ENCODE measurements around the gene SH2D3C.
"Not testable (repeated sequence)": the region's sequence is repeated elsewhere in the genome, so short reads cannot be mapped to it uniquely, and the experiment has no call there.

Gene SH2D3C

DNA sequence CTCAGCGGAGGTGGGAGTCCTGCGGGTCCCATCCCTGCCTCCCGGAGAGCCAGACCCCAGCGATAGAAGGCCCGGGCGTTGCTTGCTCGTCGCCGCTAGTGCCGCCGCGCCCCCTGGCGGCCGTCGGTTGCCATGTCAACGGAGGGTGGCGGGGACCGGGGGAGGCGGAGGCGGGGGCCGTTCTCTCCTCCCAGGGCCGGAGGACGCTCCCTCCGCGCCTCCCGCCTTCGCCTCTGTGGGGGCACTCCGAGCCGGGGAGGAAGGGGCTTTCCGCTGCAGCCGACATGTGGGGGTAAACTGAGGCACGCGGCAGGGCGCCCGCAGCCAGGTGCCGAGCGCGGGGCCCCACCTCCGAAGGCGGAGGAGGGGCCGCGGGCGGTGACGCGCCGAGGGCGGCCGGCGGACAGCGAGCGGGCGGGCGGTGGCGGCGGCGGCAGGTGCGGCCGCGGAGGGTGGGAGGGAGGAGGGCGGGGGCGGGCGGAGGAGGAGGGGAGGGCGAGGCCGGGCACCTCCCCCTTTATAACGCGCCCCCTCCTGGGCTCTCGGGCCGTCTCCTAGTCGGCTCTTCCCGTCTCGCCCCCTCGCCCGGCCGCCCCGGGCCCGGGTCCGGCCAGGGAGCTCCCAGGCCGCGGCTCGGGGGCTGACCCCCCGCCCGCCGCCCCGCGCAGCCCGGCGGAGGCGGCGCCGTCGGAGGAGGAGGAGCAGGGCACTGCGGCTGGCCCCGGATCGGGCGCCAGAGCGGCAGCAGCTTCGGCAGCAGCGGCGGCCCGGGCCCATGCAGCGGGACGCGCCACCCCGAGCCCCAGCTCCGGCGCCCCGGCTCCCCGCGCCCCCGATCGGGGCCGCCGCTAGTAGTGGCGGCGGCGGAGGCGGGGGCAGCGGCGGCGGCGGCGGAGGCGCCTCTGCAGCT, 6.8 kb upstream of the SH2D3C start:
- DNase-seq, result peak; percentile 93

GRCh38 chr9:127783111-127784008, 4.9 kb upstream of the SH2D3C start:
- DNase-seq, result no peak

DNA sequence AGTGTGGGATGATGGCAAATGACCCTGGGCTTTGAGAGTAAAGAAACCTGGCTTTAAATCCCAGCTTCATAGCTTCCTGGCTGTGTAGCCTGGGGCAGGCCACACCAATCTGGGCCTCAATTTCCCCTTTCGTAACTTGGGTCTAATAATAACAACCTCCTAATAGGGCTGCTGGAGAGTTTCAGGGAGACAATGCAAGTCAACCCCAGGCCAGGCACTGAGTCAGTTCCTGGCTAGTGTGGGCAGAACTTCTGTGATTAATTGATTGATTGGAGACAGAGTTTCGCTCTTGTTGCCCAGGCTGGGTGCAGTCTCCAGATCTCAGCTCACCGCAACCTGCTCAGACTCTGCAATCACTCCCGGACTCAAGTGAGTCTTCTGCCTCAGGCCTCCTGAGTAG, 3.3 kb upstream of the SH2D3C start:
- DNase-seq, result no peak

GRCh38 chr9:127780909-127781308, 2.4 kb upstream of the SH2D3C start:
- DNase-seq, result not testable (repeated sequence)

DNA sequence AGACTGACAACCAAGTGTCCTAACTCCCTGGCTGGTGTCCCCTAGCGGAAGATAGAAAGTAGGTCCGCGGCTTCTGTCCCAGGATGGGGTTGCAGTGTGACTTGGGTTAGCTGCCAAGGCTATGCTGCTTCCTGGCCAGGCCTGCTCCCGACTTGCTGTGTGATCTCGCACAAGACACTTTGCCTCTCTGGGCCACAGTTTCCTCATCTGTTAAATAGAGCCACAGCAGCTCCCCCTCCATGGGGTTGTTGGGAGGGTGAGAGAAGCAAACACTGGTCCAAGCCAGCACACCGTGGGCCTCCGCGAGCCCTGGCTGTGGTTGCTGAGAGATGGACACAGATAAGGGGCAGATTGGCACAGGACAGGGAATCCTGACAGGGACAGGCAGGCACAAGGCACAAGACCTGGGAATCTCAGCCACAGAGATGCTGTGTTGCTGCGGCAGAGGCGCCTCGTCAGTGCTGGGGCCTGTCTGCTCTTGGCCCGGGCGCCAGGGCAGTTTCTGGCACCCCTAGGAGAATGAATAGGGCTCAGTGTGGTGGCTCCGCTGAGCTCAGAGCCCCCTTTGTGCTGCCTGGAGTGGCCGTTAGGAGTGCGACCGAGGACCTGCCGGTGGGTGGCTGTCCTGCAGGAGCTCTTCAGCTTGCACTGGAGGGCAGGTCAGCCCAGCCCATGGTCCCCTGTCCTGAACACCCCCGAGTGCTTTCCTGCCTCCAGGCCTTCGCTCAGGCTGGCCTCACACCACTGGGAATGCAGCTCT, 1.8 kb upstream of the SH2D3C start:
- no peak for DNase-seq

- no peak for DNase-seq
Observed at GRCh38 chr9:127779136-127779981, 893 bp upstream of the SH2D3C start.

DNA sequence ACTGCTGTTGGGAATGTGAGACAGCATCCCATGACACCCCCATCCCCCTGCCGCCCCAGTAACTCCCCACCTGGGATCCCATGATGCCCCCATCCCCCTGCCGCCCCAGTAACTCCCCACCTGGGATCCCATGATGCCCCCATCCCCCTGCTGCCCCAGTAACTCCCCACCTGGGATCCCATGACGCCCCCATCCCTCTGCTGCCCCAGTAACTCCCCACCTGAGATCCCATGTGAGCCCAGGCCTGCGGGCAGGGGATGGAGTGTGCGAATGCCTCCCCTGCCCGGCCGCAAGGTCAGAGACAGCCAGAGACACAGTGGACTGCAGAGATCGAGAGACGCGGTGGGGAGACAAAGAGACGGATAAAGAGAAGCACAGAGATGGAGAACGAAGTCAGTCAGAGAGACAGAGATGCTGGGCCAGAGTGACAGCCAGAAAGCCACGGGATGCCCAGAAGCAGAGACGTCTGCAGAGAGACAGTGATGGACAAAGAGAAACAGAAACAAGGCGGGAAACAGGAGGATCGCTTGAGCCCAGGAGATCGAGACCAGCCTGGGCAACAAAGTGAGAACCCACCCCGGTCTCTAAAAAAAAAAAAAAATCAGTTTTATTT, 992 bp downstream of the SH2D3C start:
- DNase-seq, result no peak

GRCh38 chr9:127776924-127777289, 1.6 kb downstream of the SH2D3C start:
- no peak for DNase-seq

DNA sequence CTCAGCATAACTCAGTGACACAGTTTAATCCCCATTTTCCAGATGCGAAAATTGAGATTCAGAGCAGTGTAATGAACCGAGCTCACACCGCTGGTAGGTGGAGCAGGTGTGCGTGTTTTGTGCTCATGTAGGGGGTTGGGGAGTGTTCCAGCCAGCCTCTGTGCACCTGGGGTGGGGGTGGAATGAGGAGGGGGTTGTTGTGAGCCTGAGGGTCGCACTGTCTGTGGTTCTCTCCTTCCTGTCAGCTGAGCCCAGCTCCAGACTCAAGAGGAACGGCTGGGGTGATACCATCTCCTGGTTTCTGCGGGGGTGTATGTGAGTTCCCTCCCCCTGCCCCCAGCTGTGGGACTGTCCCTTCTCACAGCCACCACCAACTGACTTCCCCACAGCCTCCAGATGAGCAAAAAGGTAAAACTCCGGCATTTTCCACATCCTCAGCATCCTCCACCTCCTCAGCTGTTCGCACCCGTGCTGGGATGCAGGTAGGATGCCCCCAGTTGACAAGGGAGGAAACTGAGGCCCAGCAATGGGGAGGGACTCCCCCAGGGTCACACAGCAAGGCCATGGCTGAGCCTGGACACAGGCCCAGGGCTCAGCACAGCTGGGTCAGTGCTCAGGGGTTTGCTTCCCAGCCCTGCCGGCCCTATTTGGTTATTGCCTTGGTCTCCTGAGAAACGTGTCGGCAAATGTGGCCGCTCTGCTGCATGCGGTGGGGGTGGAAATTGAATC, 2.1 kb downstream of the SH2D3C start:
- no peak for DNase-seq

- no peak for DNase-seq
Observed at GRCh38 chr9:127773981-127774380, 4.5 kb downstream of the SH2D3C start.

GRCh38 chr9:127773272-127773671, 5.2 kb downstream of the SH2D3C start:
- DNase-seq, result no peak

DNA sequence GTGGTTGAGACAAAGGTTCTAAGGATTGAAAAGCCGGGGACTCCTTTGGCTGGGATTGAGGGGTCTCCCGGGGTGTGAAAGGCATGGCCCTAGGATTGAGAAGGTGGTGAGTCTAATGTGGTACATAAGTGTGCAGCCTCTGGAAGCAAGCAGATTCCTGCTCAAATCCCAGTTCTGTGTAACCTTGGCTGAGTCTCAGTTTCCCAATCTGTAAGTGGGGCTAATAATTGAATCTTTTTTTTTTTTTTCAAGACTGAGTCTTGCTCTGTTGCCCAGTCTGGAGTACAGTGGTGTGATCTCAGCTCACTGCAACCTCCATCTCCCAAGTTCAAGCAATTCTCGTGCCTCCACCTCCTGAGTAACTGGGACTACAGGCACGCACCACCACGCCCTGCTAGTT, 5.9 kb downstream of the SH2D3C start:
- no peak for DNase-seq

- DNase-seq, result no peak
Observed at GRCh38 chr9:127771570-127772189, 6.8 kb downstream of the SH2D3C start.

GRCh38 chr9:127770905-127771569, 7.4 kb downstream of the SH2D3C start:
- DNase-seq, result peak; percentile 99

- DNase-seq, result no peak
Observed at GRCh38 chr9:127770583-127770904, 7.9 kb downstream of the SH2D3C start.

DNA sequence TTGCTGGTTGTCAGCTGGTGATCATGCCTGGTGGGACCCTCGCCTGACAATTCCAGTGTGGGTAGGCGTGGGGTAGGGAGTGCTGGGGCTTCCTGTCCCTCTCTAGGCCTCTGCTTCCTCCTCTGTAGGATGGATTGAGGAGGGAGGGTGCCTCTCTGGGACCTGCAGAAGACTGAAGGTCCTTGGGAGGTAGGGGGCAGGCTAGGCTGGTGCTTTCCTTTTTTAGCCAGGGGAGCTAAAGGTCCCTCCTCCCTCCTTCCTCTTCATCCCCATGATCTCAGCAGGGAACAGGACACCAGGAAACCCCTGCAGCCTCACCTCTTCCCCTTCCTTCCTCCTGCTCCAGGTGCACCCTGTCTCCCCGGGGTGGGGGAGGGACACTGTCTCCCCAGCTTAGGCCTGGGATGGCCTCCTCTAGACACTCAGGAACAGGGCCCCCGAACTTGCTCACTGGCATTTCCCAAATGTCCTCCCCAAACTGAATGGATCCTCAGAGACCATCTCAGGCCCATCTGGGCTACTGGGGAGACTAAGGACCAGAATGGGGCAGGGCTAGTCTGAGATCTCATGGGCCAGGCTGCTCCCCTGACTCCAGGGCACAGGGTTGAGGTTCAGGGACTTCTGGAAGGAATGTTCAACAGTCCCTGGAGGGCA, 8.4 kb downstream of the SH2D3C start:
- no peak for DNase-seq

DNA sequence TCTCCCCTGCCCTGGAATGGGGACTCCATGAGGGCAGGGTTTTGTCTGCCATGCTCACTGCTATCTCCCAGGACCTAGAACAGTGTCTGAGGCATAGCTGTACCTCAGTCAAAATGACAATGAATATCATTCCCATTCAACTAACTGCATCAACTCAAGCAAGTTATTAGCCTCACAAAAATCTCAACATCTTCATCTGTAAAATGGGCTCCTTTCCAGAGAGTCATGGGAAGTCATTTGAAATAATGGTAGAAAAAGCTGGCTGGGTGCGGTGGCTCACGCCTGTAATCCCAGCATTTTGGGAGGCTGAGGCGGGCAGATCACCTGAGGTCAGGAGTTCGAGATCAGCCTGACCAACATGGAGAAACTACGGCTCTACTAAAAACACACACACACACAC, 9.4 kb downstream of the SH2D3C start:
- DNase-seq, result no peak

DNA sequence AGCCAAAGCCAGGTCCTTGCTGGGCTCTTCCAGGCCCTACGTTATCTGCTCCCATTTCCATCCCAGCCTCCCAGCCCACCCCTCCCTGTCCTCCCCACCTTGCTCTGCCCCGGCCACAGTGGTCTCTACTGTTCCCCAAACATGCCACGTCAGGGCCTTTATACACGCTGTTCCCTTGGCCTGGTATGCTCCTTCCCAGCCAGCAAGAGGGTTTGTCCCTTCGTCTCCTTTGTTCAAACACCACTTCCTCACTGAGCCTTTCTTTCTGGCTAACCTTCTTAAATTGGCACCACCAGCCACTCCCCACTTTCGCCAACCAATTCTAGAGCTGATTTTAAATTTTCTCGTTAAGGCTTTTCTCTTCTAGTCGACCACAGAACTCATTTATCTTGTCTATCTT, 9.8 kb downstream of the SH2D3C start:
- DNase-seq, result no peak

DNA sequence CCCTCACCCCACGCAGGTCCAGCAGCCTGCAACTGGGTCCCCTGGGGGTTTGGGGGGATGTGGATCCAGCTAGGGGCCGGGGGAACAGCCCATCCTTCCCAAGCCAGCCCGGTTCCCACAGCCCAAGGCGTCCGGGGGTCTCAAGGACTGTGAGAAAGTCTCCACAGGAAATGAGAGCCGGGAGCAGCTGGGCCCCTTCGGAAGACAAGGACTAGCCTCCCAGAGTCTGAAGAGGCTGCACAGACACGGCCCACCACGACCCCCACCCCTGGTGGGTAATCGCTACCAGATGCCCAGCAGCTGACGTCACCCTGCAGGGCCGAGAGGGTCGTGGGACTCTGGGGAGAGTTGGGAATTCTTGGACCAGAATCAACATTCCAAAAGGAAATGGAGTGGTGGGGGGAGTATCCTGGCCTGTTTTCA, 10.5 kb downstream of the SH2D3C start:
- no peak for DNase-seq

DNA sequence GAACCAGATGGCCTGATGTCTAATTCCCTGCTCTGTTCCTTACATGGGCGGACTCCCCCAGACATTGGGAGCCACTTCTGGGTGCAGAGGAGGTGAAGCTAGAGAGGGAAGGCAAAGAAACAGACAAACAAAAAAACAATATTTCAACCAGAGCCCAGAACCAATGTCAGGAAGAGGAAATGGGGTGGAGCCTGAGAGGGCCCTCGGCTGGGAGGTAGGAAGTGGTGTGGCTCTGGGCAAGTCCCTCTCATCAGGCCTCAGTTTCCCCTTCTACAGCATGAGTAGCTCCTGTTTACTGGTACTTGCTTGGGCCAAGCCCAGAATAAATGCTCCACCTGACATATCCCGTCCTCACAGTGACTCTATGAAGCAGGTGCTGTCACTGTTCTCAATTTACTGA, 11.1 kb downstream of the SH2D3C start:
- no peak for DNase-seq

Measured in NCI-H774 (cell line).